ENCODE data around the gene EIF2S3.
"Not testable (repeated sequence)": the region's sequence is repeated elsewhere in the genome, so short reads cannot be mapped to it uniquely, and the experiment has no call there.

The EIF2S3 gene

DNA sequence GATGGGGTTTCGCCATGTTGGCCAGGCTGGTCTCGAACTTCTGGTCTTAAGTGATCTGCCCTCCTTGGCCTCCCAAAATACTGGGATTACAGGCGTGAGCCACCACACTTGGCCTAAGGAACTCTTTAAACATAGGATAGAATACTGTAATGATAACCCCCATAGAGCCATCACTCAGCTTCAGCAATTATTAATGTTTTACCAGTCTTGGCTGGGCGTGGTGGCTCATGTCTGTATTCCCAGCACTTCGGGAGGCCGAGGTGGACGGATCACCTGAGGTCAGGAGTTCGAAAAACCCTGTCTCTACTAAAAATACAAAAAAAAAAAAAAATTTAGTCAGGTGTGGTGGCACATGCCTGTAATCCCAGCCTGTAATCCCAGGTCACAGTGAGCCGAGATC is 15.1 kb downstream of the EIF2S3 start:
- Histone ChIP-seq H3K9me3 (ENCODE audit: control insufficient read depth, low read length) (no peaks in the 10 kb centered on the region), H3K36me3 (ENCODE audit: control insufficient read depth, insufficient read depth, low read length) (no peaks in the 10 kb centered on the region), H3K27me3 (ENCODE audit: control insufficient read depth, insufficient read depth, low read length) (no peaks in the 10 kb centered on the region), H3K9ac (no peak overlapping the region), H3K27ac (no peak overlapping the region), H2AFZ (no peak overlapping the region), H3K4me2 (ENCODE audit: low read length) (no peak overlapping the region), H3K4me3 (ENCODE audit: low read depth, low read length) (no peak overlapping the region), H3K4me1 (no peaks in the 10 kb centered on the region), H3K79me2 (no peaks in the 10 kb centered on the region)
- no peak for TF ChIP-seq CTCF (IDR thresholded peaks at IDR 0.05)

DNA sequence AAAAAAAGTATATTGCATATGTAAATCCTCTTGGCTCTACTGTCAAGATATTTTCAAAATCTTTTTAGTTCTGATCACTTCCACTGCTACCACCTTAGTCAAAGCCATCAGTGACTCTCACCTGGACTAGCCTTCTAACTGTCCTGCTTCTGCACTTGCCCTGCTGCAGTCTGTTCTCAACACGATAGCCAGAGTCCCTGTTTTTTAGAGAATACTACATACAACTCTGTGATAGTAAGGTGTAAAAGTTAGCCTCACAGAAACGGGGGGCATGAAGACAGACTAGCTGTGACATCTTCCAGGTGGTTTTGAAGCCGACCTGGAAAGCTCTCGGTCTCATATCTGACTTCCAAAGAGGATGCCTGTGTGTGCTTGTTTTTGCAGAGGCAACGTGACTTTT is 24.7 kb downstream of the EIF2S3 start:
- no peaks in the 10 kb centered on the region for H3K4me1 ChIP-seq
- H3K9me3 ChIP-seq (ENCODE audit: control insufficient read depth, low read length) = no peaks in the 10 kb centered on the region
- H3K27me3 ChIP-seq (ENCODE audit: control insufficient read depth, insufficient read depth, low read length) = no peaks in the 10 kb centered on the region
- H3K9ac ChIP-seq = no peak overlapping the region
- no peak overlapping the region for H3K4me2 ChIP-seq (ENCODE audit: low read length)
- TF ChIP-seq CTCF (IDR thresholded peaks at IDR 0.05) = no peak
- no peak overlapping the region for H3K4me3 ChIP-seq (ENCODE audit: low read depth, low read length)
- no peaks in the 10 kb centered on the region for H3K79me2 ChIP-seq
- no peaks in the 10 kb centered on the region for H3K36me3 ChIP-seq (ENCODE audit: control insufficient read depth, insufficient read depth, low read length)
- no peak overlapping the region for H3K27ac ChIP-seq
- no peak overlapping the region for H2AFZ ChIP-seq

- H3K4me2 ChIP-seq (ENCODE audit: low read length) = not testable (repeated sequence)
Observed at GRCh38 chrX:24080245-24080644, 25.5 kb downstream of the EIF2S3 start.

GRCh38 chrX:24080704-24081103 is 25.9 kb downstream of the EIF2S3 start:
- no peak overlapping the region for H3K4me3 ChIP-seq (ENCODE audit: low read depth, low read length)
- H3K4me1 ChIP-seq = no peaks in the 10 kb centered on the region
- H3K4me2 ChIP-seq (ENCODE audit: low read length) = no peak overlapping the region
- no peak overlapping the region for H3K27ac ChIP-seq
- no peaks in the 10 kb centered on the region for H3K9me3 ChIP-seq (ENCODE audit: control insufficient read depth, low read length)
- no peaks in the 10 kb centered on the region for H3K27me3 ChIP-seq (ENCODE audit: control insufficient read depth, insufficient read depth, low read length)
- H3K36me3 ChIP-seq (ENCODE audit: control insufficient read depth, insufficient read depth, low read length) = no peaks in the 10 kb centered on the region
- no peak for TF ChIP-seq CTCF (IDR thresholded peaks at IDR 0.05)
- H3K9ac ChIP-seq = no peak overlapping the region
- no peaks in the 10 kb centered on the region for H3K79me2 ChIP-seq
- no peak overlapping the region for H2AFZ ChIP-seq

More at GRCh38 chrX:24080245-24080644, 25.5 kb downstream of the EIF2S3 start:
- not testable (repeated sequence) for H3K4me3 ChIP-seq (ENCODE audit: low read depth, low read length); H2AFZ ChIP-seq; H3K36me3 ChIP-seq (ENCODE audit: control insufficient read depth, insufficient read depth, low read length); H3K79me2 ChIP-seq; H3K27me3 ChIP-seq (ENCODE audit: control insufficient read depth, insufficient read depth, low read length); H3K27ac ChIP-seq; H3K4me1 ChIP-seq; H3K9ac ChIP-seq; H3K9me3 ChIP-seq (ENCODE audit: control insufficient read depth, low read length)

DNA sequence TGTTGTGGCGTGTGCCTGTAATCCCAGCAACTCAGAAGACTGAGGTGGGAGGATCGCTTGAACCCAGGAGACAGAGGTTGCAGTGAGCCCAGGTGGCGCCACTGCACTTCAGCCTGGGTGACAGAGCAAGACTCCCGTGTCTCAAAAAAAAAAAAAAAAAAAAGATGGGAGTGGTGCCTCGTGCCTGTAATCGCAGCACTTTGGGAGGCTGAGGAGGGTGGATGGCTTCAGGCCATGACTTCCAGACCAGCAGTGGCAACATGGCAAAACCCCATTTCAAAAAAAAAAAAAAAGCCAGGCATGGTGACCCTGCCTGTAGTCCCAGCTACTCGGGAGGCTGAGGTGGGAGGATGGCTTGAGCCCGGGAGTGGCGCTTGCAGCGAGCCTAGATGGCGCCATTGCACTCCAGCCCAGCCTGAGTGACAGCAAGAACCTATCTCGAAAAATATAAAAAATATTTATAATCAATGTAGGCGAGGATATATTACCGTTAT is 27.0 kb downstream of the EIF2S3 start:
- H3K36me3 ChIP-seq (ENCODE audit: control insufficient read depth, insufficient read depth, low read length) = no peaks in the 10 kb centered on the region
- H3K4me3 ChIP-seq (ENCODE audit: low read depth, low read length) = no peak overlapping the region
- H3K79me2 ChIP-seq = no peaks in the 10 kb centered on the region
- no peak overlapping the region for H3K27ac ChIP-seq
- H3K9me3 ChIP-seq (ENCODE audit: control insufficient read depth, low read length) = no peaks in the 10 kb centered on the region
- H3K4me1 ChIP-seq = no peaks in the 10 kb centered on the region
- H3K9ac ChIP-seq = no peak overlapping the region
- H3K27me3 ChIP-seq (ENCODE audit: control insufficient read depth, insufficient read depth, low read length) = no peaks in the 10 kb centered on the region
- no peak overlapping the region for H2AFZ ChIP-seq
- no peak overlapping the region for H3K4me2 ChIP-seq (ENCODE audit: low read length)
- peak; percentile 27 for TF ChIP-seq CTCF (IDR thresholded peaks at IDR 0.05)

Measured in parathyroid adenoma (tissue), 2 donors.